ENCODE measurements around the gene PDCL2. TPM values are rescaled to one million over a fixed set of nuclear protein-coding genes. Genes with fewer than 3 reads are reported as not detected.
A peak's percentile ranks its signal among the peaks of the same experiment; 100 is the strongest.

The PDCL2 gene
- total and polyA plus RNA-seq, 9 of the 15 experiments (the other 6 are each of a cell fraction or from before 2014, with no cell fraction given) = 0.62 to 2.5 (median 1.2) TPM

DNA sequence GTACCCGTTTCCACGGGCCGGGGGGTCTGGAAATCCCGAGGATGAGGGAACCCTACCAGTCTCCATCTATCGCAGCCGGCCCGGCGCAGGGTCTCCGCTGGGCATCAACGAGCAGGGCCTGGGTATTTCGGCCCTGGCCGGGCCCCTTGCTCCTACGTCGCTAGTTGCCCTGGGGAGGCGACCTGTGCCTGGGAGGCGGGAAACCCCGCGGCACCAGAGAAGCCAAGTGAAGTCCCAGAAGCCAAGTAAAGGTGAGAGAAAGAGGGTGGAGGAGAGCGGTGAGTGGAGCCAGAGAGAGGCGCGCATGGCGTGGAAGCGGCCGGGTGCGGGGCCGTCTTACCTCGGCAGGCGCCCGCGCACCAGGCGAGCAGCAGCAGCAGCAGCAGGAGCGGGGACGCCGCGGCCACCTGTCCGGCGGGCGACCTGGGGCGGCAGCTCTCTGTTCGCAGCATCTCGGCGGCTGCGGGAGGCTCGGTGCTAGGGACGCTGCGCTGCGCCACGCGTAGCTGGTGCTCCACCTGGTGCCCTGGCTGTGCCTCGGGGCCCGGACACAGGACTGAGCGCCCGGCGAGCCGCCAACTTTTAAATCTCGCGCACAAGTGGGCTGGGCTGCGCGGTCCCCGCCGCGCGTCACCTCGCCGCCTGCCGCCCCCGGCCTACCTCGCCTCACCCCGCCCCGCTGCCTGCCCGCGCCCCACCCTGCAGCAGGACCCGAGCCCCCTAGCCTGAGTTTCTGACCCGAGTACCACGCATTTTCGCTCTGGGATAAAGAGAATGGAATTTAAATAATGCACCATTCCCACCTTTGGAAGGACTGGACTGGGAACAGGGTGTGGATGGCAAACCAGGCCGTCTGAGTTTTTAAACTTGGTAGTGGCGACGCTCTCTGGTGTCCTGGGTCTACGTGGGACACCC, 44.0 kb upstream of the PDCL2 start, which contains the start of gene NMU (continued):
- no peak for TF ChIP-seq GABPB2 (CRISPR knock-in tag; conservative IDR thresholded peaks at IDR 0.05)
- TF ChIP-seq, protein P1, sequence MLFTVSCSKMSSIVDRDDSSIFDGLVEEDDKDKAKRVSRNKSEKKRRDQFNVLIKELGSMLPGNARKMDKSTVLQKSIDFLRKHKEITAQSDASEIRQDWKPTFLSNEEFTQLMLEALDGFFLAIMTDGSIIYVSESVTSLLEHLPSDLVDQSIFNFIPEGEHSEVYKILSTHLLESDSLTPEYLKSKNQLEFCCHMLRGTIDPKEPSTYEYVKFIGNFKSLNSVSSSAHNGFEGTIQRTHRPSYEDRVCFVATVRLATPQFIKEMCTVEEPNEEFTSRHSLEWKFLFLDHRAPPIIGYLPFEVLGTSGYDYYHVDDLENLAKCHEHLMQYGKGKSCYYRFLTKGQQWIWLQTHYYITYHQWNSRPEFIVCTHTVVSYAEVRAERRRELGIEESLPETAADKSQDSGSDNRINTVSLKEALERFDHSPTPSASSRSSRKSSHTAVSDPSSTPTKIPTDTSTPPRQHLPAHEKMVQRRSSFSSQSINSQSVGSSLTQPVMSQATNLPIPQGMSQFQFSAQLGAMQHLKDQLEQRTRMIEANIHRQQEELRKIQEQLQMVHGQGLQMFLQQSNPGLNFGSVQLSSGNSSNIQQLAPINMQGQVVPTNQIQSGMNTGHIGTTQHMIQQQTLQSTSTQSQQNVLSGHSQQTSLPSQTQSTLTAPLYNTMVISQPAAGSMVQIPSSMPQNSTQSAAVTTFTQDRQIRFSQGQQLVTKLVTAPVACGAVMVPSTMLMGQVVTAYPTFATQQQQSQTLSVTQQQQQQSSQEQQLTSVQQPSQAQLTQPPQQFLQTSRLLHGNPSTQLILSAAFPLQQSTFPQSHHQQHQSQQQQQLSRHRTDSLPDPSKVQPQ (CRISPR knock-in tag; IDR thresholded peaks at IDR 0.05; ENCODE audit: borderline replicate concordance) = no peak
- TF ChIP-seq CBX5 (IDR thresholded peaks at IDR 0.05; ENCODE audit: borderline replicate concordance, low read depth) = peak; percentile 41; the same call in 1 of the 2 replicates
- TF ChIP-seq CBX1 (IDR thresholded peaks at IDR 0.05; ENCODE audit: low read depth) = peak; percentile 78
- TF ChIP-seq RNF2 (IDR thresholded peaks at IDR 0.05) = no peak
- TF ChIP-seq, protein P2, sequence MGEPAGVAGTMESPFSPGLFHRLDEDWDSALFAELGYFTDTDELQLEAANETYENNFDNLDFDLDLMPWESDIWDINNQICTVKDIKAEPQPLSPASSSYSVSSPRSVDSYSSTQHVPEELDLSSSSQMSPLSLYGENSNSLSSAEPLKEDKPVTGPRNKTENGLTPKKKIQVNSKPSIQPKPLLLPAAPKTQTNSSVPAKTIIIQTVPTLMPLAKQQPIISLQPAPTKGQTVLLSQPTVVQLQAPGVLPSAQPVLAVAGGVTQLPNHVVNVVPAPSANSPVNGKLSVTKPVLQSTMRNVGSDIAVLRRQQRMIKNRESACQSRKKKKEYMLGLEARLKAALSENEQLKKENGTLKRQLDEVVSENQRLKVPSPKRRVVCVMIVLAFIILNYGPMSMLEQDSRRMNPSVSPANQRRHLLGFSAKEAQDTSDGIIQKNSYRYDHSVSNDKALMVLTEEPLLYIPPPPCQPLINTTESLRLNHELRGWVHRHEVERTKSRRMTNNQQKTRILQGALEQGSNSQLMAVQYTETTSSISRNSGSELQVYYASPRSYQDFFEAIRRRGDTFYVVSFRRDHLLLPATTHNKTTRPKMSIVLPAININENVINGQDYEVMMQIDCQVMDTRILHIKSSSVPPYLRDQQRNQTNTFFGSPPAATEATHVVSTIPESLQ (CRISPR knock-in tag; IDR thresholded peaks at IDR 0.05) = no peak
- TF ChIP-seq, protein P3, sequence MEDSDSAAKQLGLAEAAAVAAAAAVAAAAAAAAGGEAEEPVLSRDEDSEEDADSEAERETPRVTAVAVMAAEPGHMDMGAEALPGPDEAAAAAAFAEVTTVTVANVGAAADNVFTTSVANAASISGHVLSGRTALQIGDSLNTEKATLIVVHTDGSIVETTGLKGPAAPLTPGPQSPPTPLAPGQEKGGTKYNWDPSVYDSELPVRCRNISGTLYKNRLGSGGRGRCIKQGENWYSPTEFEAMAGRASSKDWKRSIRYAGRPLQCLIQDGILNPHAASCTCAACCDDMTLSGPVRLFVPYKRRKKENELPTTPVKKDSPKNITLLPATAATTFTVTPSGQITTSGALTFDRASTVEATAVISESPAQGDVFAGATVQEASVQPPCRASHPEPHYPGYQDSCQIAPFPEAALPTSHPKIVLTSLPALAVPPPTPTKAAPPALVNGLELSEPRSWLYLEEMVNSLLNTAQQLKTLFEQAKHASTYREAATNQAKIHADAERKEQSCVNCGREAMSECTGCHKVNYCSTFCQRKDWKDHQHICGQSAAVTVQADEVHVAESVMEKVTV (CRISPR knock-in tag; IDR thresholded peaks at IDR 0.05) = no peak
- TF ChIP-seq SAP30 (IDR thresholded peaks at IDR 0.05; ENCODE audit: borderline replicate concordance, insufficient read depth, low read depth, low read length, poor library complexity, severe bottlenecking) = peak; percentile 90
- TF ChIP-seq PPARD (CRISPR knock-in tag; IDR thresholded peaks at IDR 0.05) = no peak
- TF ChIP-seq, protein P4, sequence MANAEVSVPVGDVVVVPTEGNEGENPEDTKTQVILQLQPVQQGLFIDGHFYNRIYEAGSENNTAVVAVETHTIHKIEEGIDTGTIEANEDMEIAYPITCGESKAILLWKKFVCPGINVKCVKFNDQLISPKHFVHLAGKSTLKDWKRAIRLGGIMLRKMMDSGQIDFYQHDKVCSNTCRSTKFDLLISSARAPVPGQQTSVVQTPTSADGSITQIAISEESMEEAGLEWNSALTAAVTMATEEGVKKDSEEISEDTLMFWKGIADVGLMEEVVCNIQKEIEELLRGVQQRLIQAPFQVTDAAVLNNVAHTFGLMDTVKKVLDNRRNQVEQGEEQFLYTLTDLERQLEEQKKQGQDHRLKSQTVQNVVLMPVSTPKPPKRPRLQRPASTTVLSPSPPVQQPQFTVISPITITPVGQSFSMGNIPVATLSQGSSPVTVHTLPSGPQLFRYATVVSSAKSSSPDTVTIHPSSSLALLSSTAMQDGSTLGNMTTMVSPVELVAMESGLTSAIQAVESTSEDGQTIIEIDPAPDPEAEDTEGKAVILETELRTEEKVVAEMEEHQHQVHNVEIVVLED (CRISPR knock-in tag; IDR thresholded peaks at IDR 0.05) = peak; percentile 64; the same call in 1 of the 2 replicates
- no peak for TF ChIP-seq OTX1 (CRISPR knock-in tag; IDR thresholded peaks at IDR 0.05)
- no peak for TF ChIP-seq HMG20A (CRISPR knock-in tag; conservative IDR thresholded peaks at IDR 0.05)
- peak; percentile 32; the same call in 1 of the 2 replicates for TF ChIP-seq FOXK1 (CRISPR knock-in tag; IDR thresholded peaks at IDR 0.05; ENCODE audit: borderline replicate concordance)
- TF ChIP-seq DDX20 (tag; IDR thresholded peaks at IDR 0.05; ENCODE audit: low read depth) = no peak
- TF ChIP-seq, protein P5, sequence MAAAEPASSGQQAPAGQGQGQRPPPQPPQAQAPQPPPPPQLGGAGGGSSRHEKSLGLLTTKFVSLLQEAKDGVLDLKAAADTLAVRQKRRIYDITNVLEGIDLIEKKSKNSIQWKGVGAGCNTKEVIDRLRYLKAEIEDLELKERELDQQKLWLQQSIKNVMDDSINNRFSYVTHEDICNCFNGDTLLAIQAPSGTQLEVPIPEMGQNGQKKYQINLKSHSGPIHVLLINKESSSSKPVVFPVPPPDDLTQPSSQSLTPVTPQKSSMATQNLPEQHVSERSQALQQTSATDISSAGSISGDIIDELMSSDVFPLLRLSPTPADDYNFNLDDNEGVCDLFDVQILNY (CRISPR knock-in tag; IDR thresholded peaks at IDR 0.05) = no peak
- TF ChIP-seq EP300 (IDR thresholded peaks at IDR 0.05; ENCODE audit: low read length) = no peak
- TF ChIP-seq EWSR1 (IDR thresholded peaks at IDR 0.05; ENCODE audit: borderline replicate concordance, low read depth, partially characterized antibody) = no peak

Data from K562 (cell line).